ENCODE results near the gene ZC3H12D. TPM values are rescaled to one million over a fixed set of nuclear protein-coding genes. Genes with fewer than 3 reads are reported as not detected.

The ZC3H12D gene
- total RNA-seq, 1 donor from 2014 or later, result 2.1 TPM

- no peak overlapping the region for H3K27ac ChIP-seq
- no peak overlapping the region for H3K4me3 ChIP-seq
- no peaks in the 10 kb centered on the region for H3K27me3 ChIP-seq
- H3K4me1 ChIP-seq, result peaks cover 7% of the 10 kb centered on the region
- ATAC-seq, result no peak
- no peaks in the 10 kb centered on the region for H3K9me3 ChIP-seq
- intact Hi-C loops (cut with DNase I), result no loop called here
- TF ChIP-seq CTCF (IDR thresholded peaks at IDR 0.05), result no peak
- DNase-seq, result no peak
- no peaks in the 10 kb centered on the region for H3K36me3 ChIP-seq
Measured at GRCh38 chr6:149425754-149426153, 59.1 kb downstream of the ZC3H12D start.

GRCh38 chr6:149425224-149425623, 59.6 kb downstream of the ZC3H12D start:
- Histone ChIP-seq H3K4me1 (peaks cover 7% of the 10 kb centered on the region), H3K9me3 (no peaks in the 10 kb centered on the region), H3K27me3 (no peaks in the 10 kb centered on the region), H3K27ac (no peak overlapping the region), H3K36me3 (no peaks in the 10 kb centered on the region), H3K4me3 (no peak overlapping the region)
- DNase-seq, result no peak
- intact Hi-C loops (cut with DNase I), result no loop called here
- TF ChIP-seq CTCF (IDR thresholded peaks at IDR 0.05), result no peak
- no peak for ATAC-seq

- Histone ChIP-seq H3K27me3 (no peaks in the 10 kb centered on the region), H3K27ac (peak overlapping the region; percentile 14), H3K4me3 (no peak overlapping the region), H3K36me3 (no peaks in the 10 kb centered on the region), H3K4me1 (peaks cover 7% of the 10 kb centered on the region), H3K9me3 (no peaks in the 10 kb centered on the region)
- DNase-seq (no peak), ATAC-seq (no peak)
- TF ChIP-seq CTCF (IDR thresholded peaks at IDR 0.05), result no peak
- intact Hi-C loops (cut with DNase I), result no loop called here
Measured at GRCh38 chr6:149423964-149424440, 60.8 kb downstream of the ZC3H12D start.

GRCh38 chr6:149422581-149422980, 62.2 kb downstream of the ZC3H12D start:
- ATAC-seq, result no peak
- intact Hi-C loops (cut with DNase I), result no loop called here
- H3K27ac ChIP-seq, result no peak overlapping the region

GRCh38 chr6:149421132-149421531, 63.7 kb downstream of the ZC3H12D start:
- no peak overlapping the region for H3K27ac ChIP-seq
- DNase-seq (no peak), ATAC-seq (no peak)
- H3K9me3 ChIP-seq, result no peaks in the 10 kb centered on the region
- H3K4me1 ChIP-seq, result peaks cover 7% of the 10 kb centered on the region
- TF ChIP-seq CTCF (IDR thresholded peaks at IDR 0.05), result no peak
- H3K27me3 ChIP-seq, result no peaks in the 10 kb centered on the region
- H3K36me3 ChIP-seq, result no peaks in the 10 kb centered on the region
- no peak overlapping the region for H3K4me3 ChIP-seq
- intact Hi-C loops (cut with DNase I), result no loop called here

More at GRCh38 chr6:149422581-149422980, 62.2 kb downstream of the ZC3H12D start:
- no peak overlapping the region for H3K4me3 ChIP-seq
- H3K9me3 ChIP-seq, result no peaks in the 10 kb centered on the region
- no peaks in the 10 kb centered on the region for H3K27me3 ChIP-seq
- H3K4me1 ChIP-seq, result peaks cover 7% of the 10 kb centered on the region
- TF ChIP-seq CTCF (IDR thresholded peaks at IDR 0.05), result no peak
- no peak for DNase-seq
- H3K36me3 ChIP-seq, result no peaks in the 10 kb centered on the region
